ENCODE results near the gene MYBL2.
"Not testable (repeated sequence)": the region's sequence is repeated elsewhere in the genome, so short reads cannot be mapped to it uniquely, and the experiment has no call there.

The MYBL2 gene

DNA sequence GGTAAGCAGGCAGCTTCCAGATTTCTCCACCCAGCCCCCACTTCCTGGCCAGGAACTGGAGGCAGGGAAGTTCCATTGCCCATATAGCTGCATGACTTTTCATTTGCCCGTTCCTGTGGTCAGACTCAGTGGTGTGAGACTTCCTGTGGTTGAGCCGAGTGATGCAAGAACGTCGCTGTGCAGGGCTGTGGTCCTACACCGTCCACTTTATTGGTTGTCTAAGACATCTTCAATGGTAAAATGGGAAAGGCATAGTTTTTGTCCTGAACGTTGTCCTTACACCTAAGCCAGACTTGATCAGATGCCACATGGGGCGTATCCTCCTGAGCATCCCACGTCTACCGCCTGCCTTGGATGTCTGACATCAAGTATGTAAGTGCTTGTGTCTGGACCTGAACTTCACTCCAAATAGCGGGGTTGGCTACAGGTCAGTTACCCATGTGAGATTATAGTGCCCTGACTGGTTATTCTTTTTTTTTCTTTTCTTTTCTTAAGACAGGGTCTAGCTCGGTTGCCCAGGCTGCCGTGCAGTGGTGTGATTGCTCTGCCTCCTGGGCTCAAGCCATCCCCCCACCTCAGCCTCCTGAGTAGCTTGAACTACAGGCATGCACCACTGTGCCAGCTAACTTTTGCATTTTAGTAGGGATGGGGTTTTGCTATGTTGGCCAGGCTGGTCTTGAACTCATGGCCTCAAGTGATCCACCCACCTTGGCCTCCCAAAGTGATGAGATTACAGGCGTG lies 85.8 kb downstream of the MYBL2 start:
- peak; percentile 25 to 43 for DNase-seq

DNA sequence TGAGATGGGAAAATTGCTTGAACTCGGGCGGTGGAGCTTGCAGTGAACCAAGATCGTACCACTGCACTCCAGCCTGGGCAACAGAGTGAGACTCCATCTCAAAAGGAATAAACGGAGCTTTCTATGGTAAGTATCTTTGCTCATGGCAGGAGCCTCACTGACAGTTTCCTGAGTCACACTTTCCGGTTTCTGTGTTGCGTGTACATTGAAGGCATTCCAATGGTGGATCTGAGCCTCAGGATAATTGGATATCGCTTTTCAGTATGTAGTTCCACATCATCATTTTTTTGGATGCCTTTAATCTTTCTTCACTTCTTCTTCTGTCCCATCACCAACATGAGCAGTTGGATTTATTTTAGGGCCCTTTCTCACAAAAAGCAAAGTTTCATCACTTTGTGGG lies 88.5 kb downstream of the MYBL2 start:
- no peak for DNase-seq

GRCh38 chr20:43755851-43756250 lies 88.9 kb downstream of the MYBL2 start:
- DNase-seq: no peak

DNA sequence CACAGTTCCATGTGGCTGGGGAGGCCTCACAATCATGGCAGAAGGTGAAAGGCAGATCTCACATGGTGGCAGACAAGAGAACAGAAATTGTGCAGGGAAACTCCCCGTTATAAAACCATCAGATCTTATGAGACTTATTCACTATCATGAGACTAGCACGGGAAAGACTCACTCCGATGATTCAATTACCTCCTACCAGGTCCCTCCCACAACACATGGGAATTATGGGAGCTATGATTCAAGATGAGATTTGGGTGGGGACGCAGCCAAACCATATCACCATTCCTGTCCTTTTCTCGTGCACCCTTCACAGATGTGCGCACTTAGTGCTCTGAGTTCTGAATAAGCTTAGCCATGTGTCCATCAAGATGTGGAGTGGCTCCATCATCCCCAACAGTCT lies 91.0 kb downstream of the MYBL2 start:
- DNase-seq: not testable (repeated sequence)

GRCh38 chr20:43761386-43762340 lies 94.7 kb downstream of the MYBL2 start:
- DNase-seq: no peak

DNA sequence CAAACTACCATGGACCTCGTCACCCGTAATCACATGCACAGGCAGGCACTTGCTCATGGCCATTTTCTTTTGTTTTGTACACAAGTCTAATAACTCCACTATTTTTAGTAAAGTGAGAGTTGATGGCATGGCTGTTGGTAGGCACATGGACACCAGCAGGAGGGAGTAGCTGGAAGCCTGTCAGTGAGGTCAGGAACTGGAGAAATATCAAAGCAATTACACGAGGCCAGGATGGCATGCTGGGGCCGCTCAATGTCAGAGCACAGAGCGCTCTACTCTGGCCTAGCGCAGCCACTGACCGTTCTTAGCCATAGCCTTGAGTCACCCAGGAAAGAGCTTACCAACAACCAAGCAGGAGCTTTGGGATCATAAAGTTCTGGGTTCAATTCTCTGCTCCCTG lies 96.0 kb downstream of the MYBL2 start:
- no peak for DNase-seq

DNA sequence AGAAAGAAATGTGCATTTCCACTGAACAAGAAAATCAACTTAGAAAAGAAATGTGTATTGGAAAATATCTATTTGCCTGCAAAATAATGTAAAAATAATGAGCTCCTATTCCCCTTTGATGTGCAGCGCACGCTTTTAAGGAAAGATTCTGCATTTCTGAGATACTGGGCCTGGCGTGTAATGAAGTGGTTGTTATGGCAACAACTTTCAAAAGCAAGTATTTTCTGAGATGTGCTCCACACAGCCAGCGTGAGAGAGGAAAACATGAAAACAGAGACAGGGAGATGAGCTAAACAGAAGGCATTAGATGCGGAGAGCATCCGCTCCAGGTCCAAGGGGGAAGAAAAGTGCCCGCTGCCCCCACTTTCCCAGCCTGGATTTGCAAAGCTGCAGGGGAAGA lies 99.0 kb downstream of the MYBL2 start:
- DNase-seq: no peak
